K562 (cell line): Measurements from ENCODE around the gene GDAP1L1. TPM values are rescaled to one million over a fixed set of nuclear protein-coding genes. Genes with fewer than 3 reads are reported as not detected.

Experiments
- ATAC-seq: fragments of 200-7000 bp; cut with Tn5 transposase; 3 replicates; pipeline ENCODE4 v1.9.1; 2020; ENCODE audit warnings: moderate library complexity
- BruUV-seq: library from RNA; stranded (reverse); fragments of 400-500 nt; replicated peaks from 2 replicates; lab custom pipeline; 2021; lab: Mats Ljungman, UMichigan
- CTCF ChIA-PET: fragments of 300-600 bp; formaldehyde crosslinking; extraction: SDS; loops from one replicate; lab custom pipeline; 2021; ENCODE audit warnings: low intra/inter-chr PET ratio; lab: Yijun Ruan, JAX
- POLR2A ChIA-PET: fragments of 300-600, 350-650 bp; sonication (Branson Sonifier 250); formaldehyde crosslinking; extraction: SDS; loops from one replicate; lab custom pipeline; 2021; ENCODE audit warnings: antibody characterized with exemption, inconsistent platforms; lab: Yijun Ruan, JAX
- DNase-seq, 4 experiments: peaks; one replicate each; pipeline versions ENCODE4 v3.0.0 to v3.0.0-alpha.2; 2011 to 2018; ENCODE audit warnings: low spot score in 3 of 4, mixed read lengths in 3 of 4; ENCODE audit errors: extremely low read depth in 1 of 4
- FAIRE-seq: peaks from 2 replicates; lab custom pipeline; 2011; peaks lifted over from hg19 to GRCh38; lab: Jason Lieb, UNC
- H2AFZ ChIP-seq: 2 replicates; pipeline ENCODE4 v1.6.0; 2011; ENCODE audit warnings: low read depth, low read length, control low read depth, inconsistent platforms
- H3K27ac ChIP-seq: fragments of 200-600 bp; 3 replicates; pipeline ENCODE4 v1.8.0; 2011; ENCODE audit warnings: low read depth, mild to moderate bottlenecking, control low read depth, inconsistent platforms, low read length, moderate library complexity, mixed read lengths; ENCODE audit errors: extremely low read depth
- H3K27me3 ChIP-seq, 2 experiments: fragments of 300-600 bp in 1 of 2; 2 replicates in 1 of 2; 3 replicates in 1 of 2; pipeline versions ENCODE4 v1.6.0 to v1.8.0; 2011; ENCODE audit warnings: inconsistent platforms in 2 of 2, low read length in 2 of 2, mild to moderate bottlenecking in 1 of 2, mixed read lengths in 1 of 2, moderate library complexity in 1 of 2; ENCODE audit not compliant: control insufficient read depth in 2 of 2, insufficient read depth in 2 of 2
- H3K36me3 ChIP-seq: fragments of 300-600 bp; 3 replicates; pipeline ENCODE4 v1.8.0; 2011; ENCODE audit warnings: mild to moderate bottlenecking, low read length, inconsistent platforms; ENCODE audit not compliant: control insufficient read depth, insufficient read depth
- H3K4me1 ChIP-seq, 2 experiments: fragments of 200-600 bp in 1 of 2; replicated peaks in 1 of 2; 2 replicates in 1 of 2; 3 replicates in 1 of 2; pipeline versions ENCODE4 v1.5.1 to v1.8.0; 2011; ENCODE audit warnings: inconsistent platforms in 2 of 2, low read length in 2 of 2, mild to moderate bottlenecking in 1 of 2, mixed read lengths in 1 of 2, moderate library complexity in 1 of 2; ENCODE audit not compliant: control insufficient read depth in 2 of 2, insufficient read depth in 2 of 2
- H3K4me2 ChIP-seq: 2 replicates; pipeline ENCODE4 v1.6.1; 2011; ENCODE audit warnings: low read length, control low read depth, inconsistent platforms, mixed read lengths; ENCODE audit not compliant: insufficient read depth
- H3K4me3 ChIP-seq: fragments of 200-600 bp; sonication (generic), shearing (Covaris generic); 2 replicates; pipeline ENCODE4 v1.5.1; 2016; ENCODE audit warnings: control low read depth, inconsistent platforms
- H3K79me2 ChIP-seq: fragments of 200-600 bp; 3 replicates; pipeline ENCODE4 v1.8.0; 2011; ENCODE audit warnings: low read length, inconsistent platforms; ENCODE audit not compliant: control insufficient read depth, insufficient read depth
- H3K9ac ChIP-seq, 2 experiments: 2 replicates each; pipeline versions ENCODE4 v1.6.0 to v1.6.1; 2011; ENCODE audit warnings: low read depth in 2 of 2, low read length in 2 of 2, control low read depth in 1 of 2, inconsistent platforms in 1 of 2, mild to moderate bottlenecking in 1 of 2, mixed read lengths in 1 of 2; ENCODE audit not compliant: insufficient read depth in 1 of 2
- H3K9me1 ChIP-seq: one replicate; pipeline ENCODE4 v1.6.0; 2011; ENCODE audit warnings: inconsistent platforms, mild to moderate bottlenecking, low read length, moderate library complexity; ENCODE audit not compliant: control insufficient read depth, insufficient read depth
- H3K9me3 ChIP-seq: replicated peaks from 2 replicates; pipeline ENCODE4 v1.5.1; 2011; ENCODE audit warnings: low read depth, low read length, inconsistent platforms; ENCODE audit not compliant: control insufficient read depth, insufficient read depth
- H4K20me1 ChIP-seq: replicated peaks from 2 replicates; pipeline ENCODE4 v1.6.1; 2011; ENCODE audit warnings: low read length, inconsistent platforms, mixed read lengths; ENCODE audit not compliant: control insufficient read depth, insufficient read depth
- HBP1 ChIP-seq: fragments of 450-650 bp; formaldehyde crosslinking; IDR thresholded peaks from 2 replicates; pipeline ENCODE4 v1.4.0; 2022; ENCODE audit warnings: missing genetic modification characterization
- MCM5 ChIP-seq: fragments of 450-650 bp; IDR thresholded peaks from 2 replicates; pipeline ENCODE4 v1.6.1; 2016; ENCODE audit warnings: low read depth
- NR2C1 ChIP-seq, 2 experiments: fragments of 450-650 bp; IDR thresholded peaks; 2 replicates each; pipeline ENCODE4 v1.6.1; 2017; ENCODE audit warnings: mild to moderate bottlenecking in 2 of 2, antibody characterized with exemption in 1 of 2, inconsistent platforms in 1 of 2, missing compliant biosample characterization in 1 of 2, missing genetic modification characterization in 1 of 2
- ZNF263 ChIP-seq: sonication (generic); formaldehyde crosslinking; IDR thresholded peaks from 2 replicates; pipeline ENCODE4 v1.8.0; 2022; ENCODE audit warnings: mild to moderate bottlenecking, missing genetic modification reagents, borderline replicate concordance
- WGBS: fragments of 100-300 bp; shearing (Covaris generic); methylation state at CpG from one replicate; pipeline ENCODE4 v1.1.6; 2016; ENCODE audit warnings: low coverage, mixed read lengths; ENCODE audit not compliant: insufficient coverage; ENCODE audit errors: missing lambda C conversion rate; 5-methylcytosine and 5-hydroxymethylcytosine counted together
- in situ Hi-C: fragments of 300-500 bp; cut with MboI; formaldehyde crosslinking; loops from 4 replicates; pipeline ENCODE4 v1.15.0; 2018; ENCODE audit warnings: inconsistent platforms, mixed read lengths
- intact Hi-C: fragments of 100-400 bp; cut with micrococcal nuclease; formaldehyde crosslinking; loops from 2 replicates; pipeline ENCODE4 v1.14.2; 2022
- polyA plus RNA-seq, 8 experiments: library from polyadenylated mRNA; depleted of rRNA in 4 of 8; stranded (reverse) in 5 of 8; unstranded in 3 of 8; fragments of >200 nt; fragmentation: Nextera tagmentation in 2 of 8; fragmentation: Illumina TruSeq in 1 of 8; extraction: Ambion mirVana in 2 of 8; extraction: Trizol in 1 of 8; gene quantifications; 2 replicates each; pipeline versions ENCODE4 v1.2.1 to v1.2.3, GENCODE V29; 2011 to 2014; ENCODE audit warnings: inconsistent platforms in 1 of 8, missing spikeins in 1 of 8
- total RNA-seq, 7 experiments: library from RNA; depleted of rRNA in 6 of 7; stranded (reverse); fragments of >200 nt in 6 of 7; fragmentation: Illumina TruSeq in 2 of 7; extraction: Trizol in 2 of 7; gene quantifications; 2 replicates each; pipeline versions ENCODE4 v1.2.1 to v1.2.3, GENCODE V29; 2011 to 2021; ENCODE audit warnings: low replicate concordance in 1 of 7

GDAP1L1 gene
- total and polyA plus RNA-seq, 9 of the 15 experiments (the other 6 are each of a cell fraction or from before 2014, with no cell fraction given) = 0.06 to 0.40 (median 0.19) TPM; not detected in 5

- Histone ChIP-seq H3K79me2 (no peaks in the 10 kb centered on the region), H3K9me3 (no peaks in the 10 kb centered on the region), H3K9me1 (no peaks in the 10 kb centered on the region), H2AFZ (no peak overlapping the region), H3K36me3 (no peaks in the 10 kb centered on the region), H4K20me1 (peaks cover 8% of the 10 kb centered on the region), H3K4me1 (no peaks in the 10 kb centered on the region; a peak in 1 of 5 replicates), H3K4me2 (no peak overlapping the region), H3K27ac (no peak overlapping the region), H3K27me3 (peaks cover 2 to 6% of the 10 kb centered on the region in 2 experiments; a peak in 1 of 5 replicates), H3K9ac (no peak overlapping the region), H3K4me3 (no peak overlapping the region)
- ChIA-PET POLR2A (no interaction called here), CTCF (no interaction called here)
- intact Hi-C loops = no loop called here
- 10% methylated on average over 19 of the region's 21 CpGs for WGBS
- TF ChIP-seq MCM5 = no peak
- TF ChIP-seq NR2C1 (IDR thresholded peaks at IDR 0.05) = no peak
- TF ChIP-seq NR2C1 (tag; IDR thresholded peaks at IDR 0.05) = 0 out of 2 replicates have a peak, but pooled peaks have one; percentile 12
- DNase-seq = no peak
- no peak; the same call in 2 of the 3 replicates for ATAC-seq
- BruUV-seq = no TSS peak
- FAIRE-seq = no peak
- in situ Hi-C loops = no loop called here
Observed at GRCh38 chr20:44256961-44257360, 9.9 kb downstream of the GDAP1L1 start.

GRCh38 chr20:44258226-44258890 lies 11.2 kb downstream of the GDAP1L1 start:
- H3K9me1 ChIP-seq = no peaks in the 10 kb centered on the region
- FAIRE-seq (no peak), ATAC-seq (no peak), DNase-seq (no peak)
- no peak overlapping the region; a peak in 1 of 4 replicates for H3K9ac ChIP-seq
- TF ChIP-seq ZNF263 = peak; percentile 76
- no peak for TF ChIP-seq HBP1 (CRISPR knock-in tag)
- peaks cover 2 to 6% of the 10 kb centered on the region in 2 experiments; a peak in 1 of 5 replicates for H3K27me3 ChIP-seq
- ChIA-PET POLR2A (no interaction called here), CTCF (no interaction called here)
- no peaks in the 10 kb centered on the region for H3K79me2 ChIP-seq
- H3K27ac ChIP-seq = no peak overlapping the region
- 4% methylated on average over 21 of the region's 28 CpGs for WGBS
- no peak overlapping the region for H3K4me3 ChIP-seq
- H4K20me1 ChIP-seq = peaks cover 8% of the 10 kb centered on the region
- H3K9me3 ChIP-seq = no peaks in the 10 kb centered on the region
- no peak overlapping the region for H2AFZ ChIP-seq
- H3K36me3 ChIP-seq = no peaks in the 10 kb centered on the region
- in situ Hi-C loops = no loop called here
- no peaks in the 10 kb centered on the region; a peak in 1 of 5 replicates for H3K4me1 ChIP-seq
- no TSS peak for BruUV-seq
- intact Hi-C loops = no loop called here
- no peak overlapping the region for H3K4me2 ChIP-seq
